ENCODE measurements around the gene IL17B. TPM values are rescaled to one million over a fixed set of nuclear protein-coding genes. Genes with fewer than 3 reads are reported as not detected.

Gene IL17B
- total and polyA plus RNA-seq, 2 of the 13 experiments (the other 11 are each of a cell fraction or from before 2014, with no cell fraction given) = 0.29 to 2.6 TPM

DNA sequence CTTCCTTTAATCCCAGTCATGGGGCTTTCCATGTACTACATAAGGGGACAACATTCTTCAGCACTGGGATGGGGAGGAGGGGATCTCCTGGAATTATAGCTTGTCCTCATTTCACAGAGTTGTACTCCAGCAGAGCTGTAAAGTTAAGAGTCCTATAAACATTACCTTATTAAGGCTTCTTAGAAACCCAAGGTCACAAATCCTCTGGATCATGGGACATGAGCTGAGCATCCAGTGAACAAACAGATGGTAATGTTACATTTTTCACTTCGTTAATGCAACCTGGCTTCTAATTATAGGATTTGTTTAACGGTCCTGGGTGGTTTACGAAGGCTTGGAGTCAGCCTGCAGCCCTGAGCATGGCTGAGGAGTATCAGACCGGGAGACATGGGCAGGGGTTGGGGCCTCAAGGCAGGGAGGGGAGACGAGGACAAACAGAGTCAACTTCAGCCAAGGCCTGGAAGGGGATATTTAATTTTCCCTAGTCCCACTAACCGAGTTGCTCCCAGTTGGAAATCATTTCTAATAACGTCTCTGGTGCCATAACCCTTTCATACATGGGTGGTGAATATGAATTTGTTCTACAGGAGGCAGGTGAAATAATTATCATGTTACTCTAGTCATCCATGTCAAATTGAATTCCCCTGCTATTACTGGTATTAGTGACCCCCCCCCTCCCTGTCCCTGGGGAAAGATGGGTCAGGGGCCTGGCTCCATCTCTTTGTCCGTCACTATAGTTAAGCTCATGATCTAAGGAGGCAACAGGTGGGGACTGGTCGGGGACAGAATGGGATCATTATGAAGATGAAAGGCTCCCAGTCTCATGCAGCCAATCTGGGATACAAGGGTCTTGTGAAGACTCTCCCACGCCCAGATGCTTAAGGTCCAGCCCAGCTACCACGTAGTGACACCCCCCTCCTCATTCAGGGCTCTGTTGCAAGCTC is 10.7 kb upstream of the IL17B start:
- POLR2A ChIA-PET = no interaction called here
- CTCF ChIA-PET (ENCODE audit: low intra/inter-chr PET ratio, low total read pairs) = no interaction called here
- H3K27ac ChIP-seq (ENCODE audit: extremely low read length, insufficient read depth, low read length) = no peak overlapping the region
- H3K79me2 ChIP-seq (ENCODE audit: insufficient read depth, low read length) = no peaks in the 10 kb centered on the region
- no peak for DNase-seq (ENCODE audit: low spot score)
- H4K20me1 ChIP-seq (ENCODE audit: insufficient read depth, low read length) = no peaks in the 10 kb centered on the region
- H3K27me3 ChIP-seq (ENCODE audit: control insufficient read depth in 1 of 2, insufficient read depth in 2 of 2, low read length in 2 of 2) = peaks cover 2 to 5% of the 10 kb centered on the region in 2 experiments; a peak in 2 of 5 replicates
- in situ Hi-C loops (cut with HindIII; ENCODE audit: extremely low pct_ligation_motif_present, low pct_unique_long_range_greater_than_20kb) = loop anchor here (10.0 kb wide), 1 partner anchor 45 kb away; no protein-coding TSS in a partner anchor
- peaks cover 29% of the 10 kb centered on the region for H3K4me1 ChIP-seq (ENCODE audit: insufficient read depth, low read length)
- no peak overlapping the region for H3K4me3 ChIP-seq (replicated peaks in 1 of 3; ENCODE audit: insufficient read depth in 1 of 3, low read depth in 2 of 3, low read length in 3 of 3)
- H3K4me2 ChIP-seq (ENCODE audit: low read depth, low read length) = no peak overlapping the region
- BruUV-seq (replicated peaks) = no TSS peak
- no peak overlapping the region for H2AFZ ChIP-seq (ENCODE audit: low read length)
- no peaks in the 10 kb centered on the region for H3K9me3 ChIP-seq (ENCODE audit: low read length)
- no peak overlapping the region for H3K9ac ChIP-seq (ENCODE audit: insufficient read depth, low read depth, low read length)
- H3K36me3 ChIP-seq (replicated peaks in 1 of 2; ENCODE audit: control insufficient read depth in 1 of 2, insufficient read depth in 2 of 2, low read length in 2 of 2) = no peaks in the 10 kb centered on the region
- no peak for FAIRE-seq
- ATAC-seq = no peak
- intact Hi-C loops (cut with micrococcal nuclease; ENCODE audit: unreplicated experiment) = no loop called here
- 18% methylated on average over 7 of the region's 11 CpGs for whole genome bisulfite sequencing (ENCODE audit: low lambda C conversion rate)
- TF ChIP-seq ZSCAN21 (CRISPR knock-in tag; IDR thresholded peaks at IDR 0.05; ENCODE audit: borderline replicate concordance) (no peak), KLF9 (CRISPR knock-in tag; IDR thresholded peaks at IDR 0.05; ENCODE audit: low read depth) (no peak), ZNF317 (CRISPR knock-in tag; IDR thresholded peaks at IDR 0.05) (no peak), NFATC3 (CRISPR knock-in tag; IDR thresholded peaks at IDR 0.05) (no peak), ZFX (CRISPR knock-in tag; IDR thresholded peaks at IDR 0.05; ENCODE audit: low read depth) (no peak), RXRB (CRISPR knock-in tag; IDR thresholded peaks at IDR 0.05; ENCODE audit: borderline replicate concordance) (no peak), HMG20A (CRISPR knock-in tag; IDR thresholded peaks at IDR 0.05; ENCODE audit: borderline replicate concordance) (no peak), BRCA1 (CRISPR knock-in tag; IDR thresholded peaks at IDR 0.05) (no peak), EHMT2 (IDR thresholded peaks at IDR 0.05; ENCODE audit: borderline replicate concordance, low read depth, low read length) (no peak), ZBED4 (CRISPR knock-in tag; IDR thresholded peaks at IDR 0.05; ENCODE audit: borderline replicate concordance) (no peak), SMAD1 (CRISPR knock-in tag; IDR thresholded peaks at IDR 0.05; ENCODE audit: borderline replicate concordance, low read depth) (no peak), HES4 (CRISPR knock-in tag; IDR thresholded peaks at IDR 0.05; ENCODE audit: borderline replicate concordance) (no peak), TEAD2 (CRISPR knock-in tag; IDR thresholded peaks at IDR 0.05) (no peak), ZHX2 (IDR thresholded peaks at IDR 0.05; ENCODE audit: low read depth) (no peak), ZHX2 (CRISPR knock-in tag; IDR thresholded peaks at IDR 0.05; ENCODE audit: borderline replicate concordance) (no peak)
